Measurements from ENCODE around the gene ATF3.
A peak's percentile ranks its signal among the peaks of the same experiment; 100 is the strongest.

The ATF3 gene, protein sequence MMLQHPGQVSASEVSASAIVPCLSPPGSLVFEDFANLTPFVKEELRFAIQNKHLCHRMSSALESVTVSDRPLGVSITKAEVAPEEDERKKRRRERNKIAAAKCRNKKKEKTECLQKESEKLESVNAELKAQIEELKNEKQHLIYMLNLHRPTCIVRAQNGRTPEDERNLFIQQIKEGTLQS

DNA sequence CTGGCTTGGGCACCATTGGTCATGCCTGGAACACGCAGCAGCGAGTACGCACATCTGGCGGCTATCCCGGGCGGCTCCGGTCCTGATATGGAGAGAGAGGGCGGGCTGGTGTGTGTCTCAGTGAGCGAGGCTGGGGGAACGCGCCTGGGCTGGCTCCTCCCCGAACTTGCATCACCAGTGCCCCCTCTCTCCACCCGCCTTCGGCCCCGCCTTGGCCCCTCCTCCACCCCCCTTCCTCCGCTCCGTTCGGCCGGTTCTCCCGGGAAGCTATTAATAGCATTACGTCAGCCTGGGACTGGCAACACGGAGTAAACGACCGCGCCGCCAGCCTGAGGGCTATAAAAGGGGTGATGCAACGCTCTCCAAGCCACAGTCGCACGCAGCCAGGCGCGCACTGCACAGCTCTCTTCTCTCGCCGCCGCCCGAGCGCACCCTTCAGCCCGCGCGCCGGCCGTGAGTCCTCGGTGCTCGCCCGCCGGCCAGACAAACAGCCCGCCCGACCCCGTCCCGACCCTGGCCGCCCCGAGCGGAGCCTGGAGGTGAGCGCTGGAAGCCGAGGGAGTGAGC is at the start of gene ATF3:
TSS of gene ATF3 (plus strand) at position 370 of the 567 bp plus-strand sequence. CDS start 6,261 bp downstream, outside the sequence.
- H3K27ac ChIP-seq (ENCODE audit: low read length) = peak within 1 kb of the TSS; percentile 88
- peaks cover 35 to 39% of the 10 kb centered on the region in 2 donors for H3K27me3 ChIP-seq (ENCODE audit: control insufficient read depth in 1 of 2, insufficient read depth in 2 of 2, low read length in 2 of 2)
- H3K36me3 ChIP-seq (ENCODE audit: control insufficient read depth in 2 of 2, insufficient read depth in 2 of 2, low read length in 2 of 2) = no peaks in the 10 kb centered on the region
- H3K4me3 ChIP-seq (ENCODE audit: low read length in 2 of 2) = peak within 1 kb of the TSS; percentile 83 to 87
- H3K9me3 ChIP-seq (ENCODE audit: control insufficient read depth in 2 of 2, low read length in 2 of 2) = no peaks in the 10 kb centered on the region
- H3K9ac ChIP-seq (ENCODE audit: low read length in 2 of 2) = peak within 1 kb of the TSS; percentile 82 to 86
- H3K4me1 ChIP-seq (ENCODE audit: control insufficient read depth, insufficient read depth, low read length) = peaks cover 38% of the 10 kb centered on the region

DNA sequence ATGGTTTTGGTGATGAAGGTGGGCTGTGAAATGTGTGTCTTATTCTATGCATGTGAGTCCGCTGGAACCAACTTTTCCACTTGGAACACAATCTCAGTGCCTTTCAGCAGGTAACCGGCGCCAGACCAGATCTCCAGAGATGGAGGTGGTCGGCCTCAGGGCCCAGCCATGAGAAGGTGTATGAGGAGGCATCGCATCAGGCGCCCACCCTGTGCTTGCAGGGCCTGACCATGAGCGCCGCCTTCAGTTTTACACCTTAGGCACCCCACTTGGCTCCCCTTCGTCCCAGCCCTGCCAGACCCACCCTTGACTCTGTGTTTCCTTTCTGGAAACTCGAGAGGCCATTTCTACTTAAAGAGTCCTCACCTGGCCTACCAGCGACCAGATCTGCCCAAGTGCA is 48.6 kb upstream of the ATF3 start:
- Histone ChIP-seq H3K27me3 (ENCODE audit: control insufficient read depth in 1 of 2, insufficient read depth in 2 of 2, low read length in 2 of 2) (no peaks in the 10 kb centered on the region), H3K9me3 (ENCODE audit: control insufficient read depth in 2 of 2, low read length in 2 of 2) (no peaks in the 10 kb centered on the region), H3K36me3 (ENCODE audit: control insufficient read depth in 2 of 2, insufficient read depth in 2 of 2, low read length in 2 of 2) (no peaks in the 10 kb centered on the region), H3K9ac (ENCODE audit: low read length in 2 of 2) (no peak overlapping the region), H3K4me1 (ENCODE audit: control insufficient read depth, insufficient read depth, low read length) (peaks cover 16% of the 10 kb centered on the region), H3K4me3 (ENCODE audit: low read length in 2 of 2) (no peak overlapping the region), H3K27ac (ENCODE audit: low read length) (peak overlapping the region; percentile 75)

GRCh38 chr1:212560933-212561460 is 47.6 kb upstream of the ATF3 start:
- H3K4me1 ChIP-seq (ENCODE audit: control insufficient read depth, insufficient read depth, low read length) = peaks cover 16% of the 10 kb centered on the region
- no peak overlapping the region for H3K9ac ChIP-seq (ENCODE audit: low read length in 2 of 2)
- no peaks in the 10 kb centered on the region for H3K9me3 ChIP-seq (ENCODE audit: control insufficient read depth in 2 of 2, low read length in 2 of 2)
- H3K27ac ChIP-seq (ENCODE audit: low read length) = peak overlapping the region; percentile 37
- no peak overlapping the region for H3K4me3 ChIP-seq (ENCODE audit: low read length in 2 of 2)
- H3K36me3 ChIP-seq (ENCODE audit: control insufficient read depth in 2 of 2, insufficient read depth in 2 of 2, low read length in 2 of 2) = no peaks in the 10 kb centered on the region
- no peaks in the 10 kb centered on the region for H3K27me3 ChIP-seq (ENCODE audit: control insufficient read depth in 1 of 2, insufficient read depth in 2 of 2, low read length in 2 of 2)

DNA sequence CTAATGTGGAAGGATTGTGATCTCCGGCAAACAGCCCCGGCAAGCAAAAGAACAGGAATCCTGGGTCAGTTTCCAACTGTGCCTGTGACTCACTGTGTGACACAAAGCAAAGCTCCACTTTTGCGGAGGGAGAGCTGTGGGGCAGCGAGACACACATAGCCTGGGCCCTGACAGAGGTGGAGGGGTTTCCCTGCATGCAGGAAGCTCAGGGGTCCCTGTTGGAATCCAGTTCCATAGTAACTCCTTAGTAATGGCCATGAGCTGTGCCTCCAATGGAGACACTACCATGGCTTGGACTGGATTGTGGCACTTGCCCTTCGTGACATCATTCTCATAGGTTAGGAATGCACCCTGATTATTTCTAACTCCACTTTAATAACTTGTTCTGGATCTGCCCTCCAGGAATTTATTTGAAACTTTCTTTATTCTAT is 47.0 kb upstream of the ATF3 start:
- Histone ChIP-seq H3K36me3 (ENCODE audit: control insufficient read depth in 2 of 2, insufficient read depth in 2 of 2, low read length in 2 of 2) (no peaks in the 10 kb centered on the region), H3K4me1 (ENCODE audit: control insufficient read depth, insufficient read depth, low read length) (peaks cover 19% of the 10 kb centered on the region), H3K27me3 (ENCODE audit: control insufficient read depth in 1 of 2, insufficient read depth in 2 of 2, low read length in 2 of 2) (no peaks in the 10 kb centered on the region), H3K4me3 (ENCODE audit: low read length in 2 of 2) (no peak overlapping the region), H3K27ac (ENCODE audit: low read length) (peak overlapping the region; percentile 37), H3K9ac (ENCODE audit: low read length in 2 of 2) (no peak overlapping the region), H3K9me3 (ENCODE audit: control insufficient read depth in 2 of 2, low read length in 2 of 2) (no peaks in the 10 kb centered on the region)

DNA sequence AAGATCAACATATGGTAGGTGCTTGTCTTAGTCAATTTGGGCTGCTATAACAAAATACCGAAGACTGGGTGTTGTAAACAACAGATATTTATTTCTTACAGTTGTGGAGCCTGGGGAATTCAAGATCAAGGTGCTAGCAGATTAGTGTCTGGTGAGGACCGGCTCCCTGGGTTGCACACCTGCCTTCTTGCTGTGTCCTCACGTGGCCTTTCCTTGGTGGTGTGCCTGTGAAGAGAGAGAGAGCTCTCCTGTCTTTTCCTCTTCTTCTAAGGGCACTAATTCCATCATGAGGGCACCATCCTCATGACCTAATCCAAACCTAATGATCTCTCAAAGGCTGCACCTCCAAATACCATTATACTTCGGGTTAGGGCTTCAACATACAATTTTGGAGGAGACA is 45.8 kb upstream of the ATF3 start:
- H3K27me3 ChIP-seq (ENCODE audit: control insufficient read depth in 1 of 2, insufficient read depth in 2 of 2, low read length in 2 of 2) = no peaks in the 10 kb centered on the region
- no peaks in the 10 kb centered on the region for H3K36me3 ChIP-seq (ENCODE audit: control insufficient read depth in 2 of 2, insufficient read depth in 2 of 2, low read length in 2 of 2)
- no peak overlapping the region for H3K27ac ChIP-seq (ENCODE audit: low read length)
- no peaks in the 10 kb centered on the region for H3K9me3 ChIP-seq (ENCODE audit: control insufficient read depth in 2 of 2, low read length in 2 of 2)
- no peak overlapping the region for H3K4me3 ChIP-seq (ENCODE audit: low read length in 2 of 2)
- no peak overlapping the region for H3K9ac ChIP-seq (ENCODE audit: low read length in 2 of 2)
- H3K4me1 ChIP-seq (ENCODE audit: control insufficient read depth, insufficient read depth, low read length) = peaks cover 23% of the 10 kb centered on the region

DNA sequence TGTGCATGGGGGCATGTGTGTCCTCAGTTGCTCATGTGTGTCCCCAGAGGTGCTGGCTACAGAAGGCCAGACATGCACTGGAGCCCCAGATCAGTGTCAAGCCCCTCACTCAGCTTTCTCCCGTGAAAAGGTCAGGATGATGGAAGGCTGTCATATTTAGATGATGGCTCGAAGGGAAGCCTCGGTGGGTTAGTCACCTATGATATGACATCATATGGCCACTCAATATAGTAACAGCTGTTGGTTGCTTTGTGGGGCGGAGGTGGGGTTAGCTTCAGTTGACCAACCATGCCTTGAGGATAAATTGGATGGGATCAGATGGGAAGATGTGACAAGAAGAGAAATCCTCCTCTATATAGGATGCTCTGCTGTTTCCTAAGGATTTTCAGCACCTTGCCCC is 43.5 kb upstream of the ATF3 start:
- no peak overlapping the region for H3K4me3 ChIP-seq (ENCODE audit: low read length in 2 of 2)
- H3K27ac ChIP-seq (ENCODE audit: low read length) = no peak overlapping the region
- peaks cover 11% of the 10 kb centered on the region for H3K4me1 ChIP-seq (ENCODE audit: control insufficient read depth, insufficient read depth, low read length)
- H3K27me3 ChIP-seq (ENCODE audit: control insufficient read depth in 1 of 2, insufficient read depth in 2 of 2, low read length in 2 of 2) = no peaks in the 10 kb centered on the region
- H3K9me3 ChIP-seq (ENCODE audit: control insufficient read depth in 2 of 2, low read length in 2 of 2) = no peaks in the 10 kb centered on the region
- no peak overlapping the region for H3K9ac ChIP-seq (ENCODE audit: low read length in 2 of 2)
- no peaks in the 10 kb centered on the region for H3K36me3 ChIP-seq (ENCODE audit: control insufficient read depth in 2 of 2, insufficient read depth in 2 of 2, low read length in 2 of 2)

DNA sequence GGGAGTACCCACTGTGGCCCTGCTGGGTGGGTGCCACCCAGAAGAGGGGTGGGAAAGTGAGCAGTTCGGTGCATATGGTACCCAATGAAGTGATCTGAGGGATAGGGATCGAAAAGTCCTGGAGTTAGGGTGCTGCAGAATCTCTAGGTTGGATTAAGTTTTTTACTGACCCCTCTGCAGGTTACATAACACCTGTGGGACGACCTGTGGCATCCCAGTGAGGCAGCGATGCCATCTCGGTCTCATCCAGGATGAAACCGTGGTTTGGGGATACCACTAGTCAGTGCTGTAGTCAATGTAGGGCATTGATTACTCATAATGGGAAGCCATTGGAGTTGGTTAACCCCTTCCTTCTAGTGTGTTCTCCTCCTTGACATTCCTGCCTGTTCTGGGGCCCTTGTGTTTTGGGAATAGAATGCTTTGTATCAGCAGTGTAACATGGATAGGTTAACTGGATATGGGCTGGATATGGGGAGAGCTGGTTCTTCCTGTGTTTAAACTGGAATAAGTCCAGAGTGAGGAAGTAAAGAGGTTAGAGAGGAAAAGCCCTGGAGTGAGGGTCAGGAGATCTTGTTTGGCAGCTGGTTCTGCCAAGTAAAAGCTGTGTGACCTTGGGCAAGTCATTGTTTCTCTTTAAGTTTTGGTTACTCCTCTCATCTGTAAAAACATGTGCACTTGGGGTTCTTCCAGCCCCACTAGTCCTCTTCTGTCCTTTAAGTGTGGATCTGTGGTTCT is 42.8 kb upstream of the ATF3 start:
- Histone ChIP-seq H3K36me3 (ENCODE audit: control insufficient read depth in 2 of 2, insufficient read depth in 2 of 2, low read length in 2 of 2) (no peaks in the 10 kb centered on the region), H3K4me3 (ENCODE audit: low read length in 2 of 2) (no peak overlapping the region), H3K27me3 (ENCODE audit: control insufficient read depth in 1 of 2, insufficient read depth in 2 of 2, low read length in 2 of 2) (no peaks in the 10 kb centered on the region), H3K4me1 (ENCODE audit: control insufficient read depth, insufficient read depth, low read length) (peaks cover 11% of the 10 kb centered on the region), H3K27ac (ENCODE audit: low read length) (no peak overlapping the region), H3K9ac (ENCODE audit: low read length in 2 of 2) (no peak overlapping the region), H3K9me3 (ENCODE audit: control insufficient read depth in 2 of 2, low read length in 2 of 2) (no peaks in the 10 kb centered on the region)

- peak overlapping the region; percentile 86 to 87 for H3K9ac ChIP-seq (ENCODE audit: low read length in 2 of 2)
Measured at GRCh38 chr1:212566522-212567479, 41.8 kb upstream of the ATF3 start.

GRCh38 chr1:212567638-212568037 is 40.9 kb upstream of the ATF3 start:
- peaks cover 7% of the 10 kb centered on the region for H3K4me1 ChIP-seq (ENCODE audit: control insufficient read depth, insufficient read depth, low read length)
- H3K9me3 ChIP-seq (ENCODE audit: control insufficient read depth in 2 of 2, low read length in 2 of 2) = no peaks in the 10 kb centered on the region
- no peaks in the 10 kb centered on the region for H3K36me3 ChIP-seq (ENCODE audit: control insufficient read depth in 2 of 2, insufficient read depth in 2 of 2, low read length in 2 of 2)
- no peak overlapping the region for H3K9ac ChIP-seq (ENCODE audit: low read length in 2 of 2)
- H3K27me3 ChIP-seq (ENCODE audit: control insufficient read depth in 1 of 2, insufficient read depth in 2 of 2, low read length in 2 of 2) = no peaks in the 10 kb centered on the region
- H3K4me3 ChIP-seq (ENCODE audit: low read length in 2 of 2) = no peak overlapping the region
- peak overlapping the region; percentile 3 for H3K27ac ChIP-seq (ENCODE audit: low read length)

More at GRCh38 chr1:212566522-212567479, 41.8 kb upstream of the ATF3 start:
- H3K36me3 ChIP-seq (ENCODE audit: control insufficient read depth in 2 of 2, insufficient read depth in 2 of 2, low read length in 2 of 2) = no peaks in the 10 kb centered on the region
- peak overlapping the region; percentile 81 to 90 for H3K4me3 ChIP-seq (ENCODE audit: low read length in 2 of 2)
- no peaks in the 10 kb centered on the region for H3K27me3 ChIP-seq (ENCODE audit: control insufficient read depth in 1 of 2, insufficient read depth in 2 of 2, low read length in 2 of 2)
- peak overlapping the region; percentile 3 for H3K27ac ChIP-seq (ENCODE audit: low read length)
- no peaks in the 10 kb centered on the region for H3K9me3 ChIP-seq (ENCODE audit: control insufficient read depth in 2 of 2, low read length in 2 of 2)
- H3K4me1 ChIP-seq (ENCODE audit: control insufficient read depth, insufficient read depth, low read length) = peaks cover 7% of the 10 kb centered on the region

GRCh38 chr1:212568978-212569537 is 39.5 kb upstream of the ATF3 start:
- no peaks in the 10 kb centered on the region for H3K9me3 ChIP-seq (ENCODE audit: control insufficient read depth in 2 of 2, low read length in 2 of 2)
- no peaks in the 10 kb centered on the region for H3K36me3 ChIP-seq (ENCODE audit: control insufficient read depth in 2 of 2, insufficient read depth in 2 of 2, low read length in 2 of 2)
- peaks cover 7% of the 10 kb centered on the region for H3K4me1 ChIP-seq (ENCODE audit: control insufficient read depth, insufficient read depth, low read length)
- no peak overlapping the region for H3K4me3 ChIP-seq (ENCODE audit: low read length in 2 of 2)
- no peaks in the 10 kb centered on the region for H3K27me3 ChIP-seq (ENCODE audit: control insufficient read depth in 1 of 2, insufficient read depth in 2 of 2, low read length in 2 of 2)
- H3K27ac ChIP-seq (ENCODE audit: low read length) = no peak overlapping the region
- no peak overlapping the region for H3K9ac ChIP-seq (ENCODE audit: low read length in 2 of 2)
